ENCODE results near the gene ISCA1. TPM values are rescaled to one million over a fixed set of nuclear protein-coding genes. Genes with fewer than 3 reads are reported as not detected.
"Not testable (repeated sequence)": the region's sequence is repeated elsewhere in the genome, so short reads cannot be mapped to it uniquely, and the experiment has no call there.

ISCA1 gene
- total and polyA plus RNA-seq, 2 of the 8 experiments (the other 6 are each of a cell fraction or from before 2014, with no cell fraction given): 35.0 to 40.0 TPM

DNA sequence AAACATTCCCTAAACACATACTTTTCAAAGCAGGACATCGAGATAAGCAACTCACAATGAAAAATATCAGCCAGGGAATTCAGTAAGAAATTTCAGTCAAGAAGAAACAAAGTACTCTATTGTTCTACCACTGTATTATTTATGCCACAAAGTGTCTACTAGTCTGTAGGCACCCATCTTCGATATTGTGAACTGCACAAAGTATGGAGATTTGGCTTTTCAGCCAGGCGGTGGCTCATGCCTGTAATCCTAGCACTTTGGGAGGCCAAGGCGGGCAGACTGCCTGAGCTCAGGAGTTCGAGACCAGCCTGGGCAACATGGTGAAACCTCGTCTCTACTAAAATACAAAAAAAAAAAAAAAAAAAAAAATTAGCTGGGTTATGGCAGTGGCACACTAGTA lies 8.0 kb upstream of the ISCA1 start:
- H4K20me1 ChIP-seq (replicated peaks in 1 of 2; ENCODE audit: control insufficient read depth in 1 of 2, insufficient read depth in 2 of 2, low read length in 2 of 2); H4K91ac ChIP-seq (replicated peaks; ENCODE audit: insufficient read length, low read length); H4K5ac ChIP-seq (ENCODE audit: insufficient read length, low read depth, low read length); H2BK5ac ChIP-seq (ENCODE audit: low read depth, low read length); H2AK5ac ChIP-seq (ENCODE audit: low read depth, low read length); H3K4me1 ChIP-seq (replicated peaks in 1 of 4; ENCODE audit: control insufficient read depth in 3 of 4, insufficient read depth in 4 of 4, low read length in 3 of 4); H3K9me3 ChIP-seq (ENCODE audit: insufficient read depth in 2 of 2, low read depth in 1 of 2, low read length in 1 of 2); DNase-seq (ENCODE audit: low read depth in 1 of 2, low spot score in 2 of 2); H3K36me3 ChIP-seq (ENCODE audit: control insufficient read depth in 2 of 4, insufficient read depth in 4 of 4, low read length in 3 of 4); H3K9ac ChIP-seq (replicated peaks in 1 of 4; ENCODE audit: extremely low read depth in 1 of 4, low read depth in 3 of 4, low read length in 3 of 4); H3K18ac ChIP-seq (ENCODE audit: extremely low read depth, low read length); CTCF ChIA-PET (ENCODE audit: partially characterized antibody); H3K56ac ChIP-seq (replicated peaks; ENCODE audit: insufficient read length, low read depth, low read length); FAIRE-seq; H3K4me2 ChIP-seq (ENCODE audit: insufficient read depth in 1 of 2, low read depth in 2 of 2, low read length in 2 of 2); H3K27me3 ChIP-seq (replicated peaks in 1 of 4; ENCODE audit: control insufficient read depth in 3 of 4, extremely low read depth in 1 of 4, insufficient read depth in 3 of 4, low read length in 3 of 4); H2BK120ac ChIP-seq (replicated peaks; ENCODE audit: low read depth, low read length); H3K4me3 ChIP-seq (ENCODE audit: extremely low read depth in 1 of 4, insufficient read depth in 2 of 4, low read depth in 3 of 4, low read length in 4 of 4); H2BK12ac ChIP-seq (ENCODE audit: low read depth, low read length); H3K27ac ChIP-seq (ENCODE audit: low read depth, low read length); H2BK20ac ChIP-seq (ENCODE audit: low read length); H3K79me1 ChIP-seq (ENCODE audit: low read depth, low read length); H2AFZ ChIP-seq (ENCODE audit: low read length); H3K4ac ChIP-seq (replicated peaks; ENCODE audit: insufficient read length, low read depth, low read length); H3K23ac ChIP-seq (ENCODE audit: insufficient read length); H3K14ac ChIP-seq (ENCODE audit: insufficient read length); H2BK15ac ChIP-seq (ENCODE audit: low read length); H4K8ac ChIP-seq (ENCODE audit: extremely low read depth, insufficient read depth, low read length); H3K23me2 ChIP-seq (ENCODE audit: low read depth, low read length); POLR2A ChIA-PET (ENCODE audit: partially characterized antibody); H3K79me2 ChIP-seq (ENCODE audit: control insufficient read depth in 1 of 2, insufficient read depth in 2 of 2, low read length in 2 of 2): not testable (repeated sequence)
- WGBS, 2 experiments (ENCODE audit: extremely low coverage in 1 of 2, insufficient coverage in 1 of 2, insufficient read length in 1 of 2, insufficient replicate concordance in 2 of 2, low coverage in 1 of 2, low lambda C conversion rate in 2 of 2, missing lambda C conversion rate in 1 of 2): 88% methylated on average over 6 of the region's 6 CpGs; no CpG with 5 or more reads in 1 of the 2 experiments

Measured in H1 (cell line).